G401.6 (cell line): ENCODE data around the gene NQO1.
A peak's percentile ranks its signal among the peaks of the same experiment; 100 is the strongest.

Experiments
- FAIRE-seq: peaks from 2 replicates; lab custom pipeline; 2012; peaks lifted over from hg19 to GRCh38; lab: Jason Lieb, UNC

NQO1 gene

DNA sequence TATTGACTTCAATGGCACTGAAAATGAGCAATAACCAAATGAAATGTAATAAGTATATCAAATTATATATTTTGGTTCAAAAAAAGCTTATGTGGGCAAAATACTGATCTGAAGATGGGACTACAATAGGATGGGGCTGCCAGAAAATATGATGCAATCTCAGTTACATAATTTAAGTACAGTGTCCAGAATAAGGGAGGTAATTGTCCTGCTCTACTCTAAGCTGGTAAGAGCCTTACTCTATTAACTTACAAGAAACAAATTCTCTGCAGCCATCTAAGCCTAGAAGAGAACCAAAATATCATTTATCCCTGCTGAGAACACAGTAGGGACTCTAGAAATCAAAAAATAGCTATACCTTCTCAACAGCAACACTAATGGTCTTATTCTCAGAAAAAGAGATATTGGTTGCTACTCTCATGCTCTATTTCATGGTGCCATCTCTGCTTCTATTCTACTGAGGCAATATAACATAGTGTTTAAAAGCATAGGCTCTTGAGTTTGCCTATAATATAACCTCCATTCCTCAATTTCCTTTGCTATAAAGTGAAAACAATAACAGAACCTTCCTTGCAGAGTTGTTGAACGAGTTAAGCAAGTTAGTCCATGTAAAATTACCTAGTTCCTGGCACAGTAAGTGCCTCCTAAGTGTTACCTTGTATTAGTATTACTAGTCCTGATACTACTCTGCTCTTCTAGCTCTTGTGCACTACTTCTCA, 19.9 kb downstream of the NQO1 start:
- no peak for FAIRE-seq

DNA sequence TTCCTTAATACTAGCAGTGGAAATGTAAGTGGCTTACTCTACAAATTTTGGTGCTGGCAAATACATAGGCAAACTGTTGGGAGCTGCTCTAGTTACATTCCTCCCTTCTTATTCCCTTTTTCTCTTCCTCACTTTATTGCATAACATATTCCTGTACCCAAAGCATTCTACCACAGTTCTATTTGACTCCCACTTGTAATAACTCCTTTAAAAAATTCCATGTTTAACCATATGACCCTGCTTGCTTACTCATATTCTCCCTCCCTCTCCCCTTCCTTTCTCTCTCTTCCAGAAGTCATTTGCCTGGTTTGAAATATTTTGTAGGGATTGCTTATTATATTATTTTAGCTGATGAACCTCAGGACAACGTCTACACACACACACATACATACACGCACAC, 22.7 kb downstream of the NQO1 start:
- FAIRE-seq = no peak

DNA sequence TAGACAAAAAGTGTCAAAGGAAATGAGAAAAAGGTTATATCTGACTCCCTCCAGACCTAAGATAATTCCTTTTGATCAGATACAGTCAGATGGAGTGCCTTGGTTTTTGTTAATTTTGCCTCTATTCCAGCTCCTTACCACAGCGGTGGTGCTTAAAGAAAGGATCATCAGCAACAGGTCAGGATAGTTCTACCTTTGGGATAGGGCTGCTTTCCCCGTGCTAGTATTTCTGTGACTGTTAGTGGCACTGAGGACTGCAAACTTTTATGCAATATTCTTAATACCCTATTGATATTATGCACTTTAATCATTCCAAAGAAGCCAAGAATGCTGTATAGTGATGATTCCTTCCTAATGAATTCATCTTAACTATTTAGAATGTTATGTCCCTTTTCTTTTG, 24.5 kb downstream of the NQO1 start:
- FAIRE-seq = peak; percentile 8

DNA sequence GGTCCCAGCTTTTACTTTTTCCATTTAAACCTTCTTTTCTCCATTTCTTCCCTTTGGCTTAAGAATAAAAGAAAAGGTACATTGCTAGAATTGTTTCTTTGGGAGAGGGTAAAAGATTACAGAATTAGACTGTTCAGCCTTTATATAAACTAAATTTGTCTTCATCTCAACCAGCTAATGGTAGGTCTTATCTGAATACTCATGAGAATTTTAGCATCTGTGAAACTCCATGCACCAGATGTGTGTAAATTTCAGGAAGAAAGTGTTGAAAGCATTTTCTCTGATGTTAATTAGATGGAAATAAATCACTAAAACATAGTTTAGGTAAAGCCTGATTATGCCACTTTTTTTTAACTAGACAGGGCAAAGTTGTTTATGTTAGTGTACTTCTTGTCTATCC, 24.9 kb downstream of the NQO1 start:
- FAIRE-seq = no peak

DNA sequence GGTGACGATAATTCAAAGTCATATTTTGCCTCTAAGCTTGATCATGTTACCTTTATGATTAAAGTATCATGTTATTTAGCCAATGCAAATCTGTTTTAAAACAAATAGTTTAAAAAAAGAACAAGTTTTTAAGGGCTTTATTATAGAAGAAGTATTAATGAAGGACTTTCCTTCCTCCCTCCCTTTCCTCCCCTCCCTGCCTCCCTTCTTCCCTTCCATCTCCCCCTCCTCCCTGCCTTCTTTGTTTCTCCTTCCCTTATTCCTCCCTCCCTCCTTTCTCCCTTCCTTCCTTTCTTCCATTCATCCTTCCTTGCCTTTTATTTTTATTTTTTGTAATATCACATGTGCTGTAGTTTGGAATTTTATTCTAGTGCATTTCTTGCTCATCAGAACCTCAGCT, 26.4 kb downstream of the NQO1 start:
- no peak for FAIRE-seq

DNA sequence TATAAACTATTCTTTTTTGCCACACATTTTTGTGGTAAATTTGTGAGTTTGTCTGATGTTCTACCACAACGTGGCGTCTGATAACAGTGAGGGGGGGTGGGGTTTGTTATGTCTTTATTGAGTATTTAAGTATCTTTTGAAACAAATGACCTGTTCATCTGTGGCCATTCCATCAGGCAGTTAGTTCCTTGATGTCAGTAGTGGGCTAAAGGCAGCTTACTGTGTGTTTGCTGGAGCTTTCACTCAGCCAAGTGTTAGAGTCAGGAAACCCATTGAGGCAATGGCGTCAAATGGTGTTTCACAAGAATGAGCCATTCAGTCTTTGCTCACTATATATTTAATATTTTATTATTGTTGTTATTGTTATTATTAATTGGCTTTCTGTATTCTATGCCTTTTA, 28.0 kb downstream of the NQO1 start:
- FAIRE-seq = no peak

DNA sequence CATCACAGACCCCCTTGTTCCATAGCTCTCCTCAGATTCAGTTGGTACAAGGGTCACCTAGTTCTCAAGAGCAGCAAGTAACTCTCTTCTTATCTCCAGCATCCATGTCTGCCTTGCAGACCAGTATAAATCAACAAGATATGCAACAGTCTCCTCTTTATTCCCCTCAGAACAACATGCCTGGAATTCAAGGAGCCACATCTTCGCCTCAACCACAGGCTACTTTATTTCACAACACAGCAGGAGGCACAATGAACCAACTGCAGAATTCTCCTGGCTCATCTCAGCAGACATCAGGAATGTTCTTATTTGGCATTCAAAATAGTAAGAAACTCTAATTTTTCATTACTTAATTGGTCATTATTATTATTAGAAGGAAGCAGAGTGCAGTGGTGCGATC, 32.4 kb downstream of the NQO1 start:
- FAIRE-seq = no peak

DNA sequence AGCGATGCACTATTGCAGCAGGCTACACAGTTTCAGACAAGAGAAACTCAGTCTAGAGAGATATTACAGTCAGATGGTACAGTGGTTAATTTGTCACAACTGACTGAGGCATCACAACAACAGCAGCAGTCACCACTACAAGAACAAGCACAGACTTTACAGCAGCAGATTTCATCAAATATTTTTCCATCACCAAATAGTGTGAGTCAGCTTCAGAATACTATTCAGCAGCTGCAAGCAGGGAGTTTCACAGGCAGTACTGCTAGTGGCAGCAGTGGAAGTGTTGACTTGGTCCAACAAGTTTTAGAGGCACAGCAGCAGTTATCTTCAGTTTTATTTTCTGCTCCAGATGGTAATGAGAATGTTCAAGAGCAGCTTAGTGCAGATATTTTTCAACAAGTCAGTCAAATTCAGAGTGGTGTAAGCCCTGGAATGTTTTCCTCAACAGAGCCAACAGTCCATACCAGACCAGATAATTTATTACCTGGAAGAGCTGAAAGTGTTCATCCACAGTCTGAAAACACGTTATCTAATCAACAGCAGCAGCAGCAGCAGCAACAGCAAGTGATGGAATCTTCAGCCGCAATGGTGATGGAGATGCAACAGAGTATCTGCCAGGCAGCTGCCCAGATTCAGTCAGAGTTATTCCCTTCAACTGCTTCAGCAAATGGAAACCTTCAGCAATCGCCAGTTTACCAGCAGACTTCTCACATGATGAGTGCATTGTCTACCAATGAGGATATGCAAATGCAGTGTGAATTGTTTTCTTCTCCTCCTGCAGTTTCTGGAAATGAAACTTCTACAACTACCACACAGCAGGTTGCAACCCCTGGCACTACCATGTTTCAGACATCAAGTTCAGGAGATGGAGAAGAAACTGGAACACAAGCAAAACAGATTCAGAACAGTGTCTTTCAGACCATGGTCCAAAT, 34.1 kb downstream of the NQO1 start:
- FAIRE-seq = no peak

DNA sequence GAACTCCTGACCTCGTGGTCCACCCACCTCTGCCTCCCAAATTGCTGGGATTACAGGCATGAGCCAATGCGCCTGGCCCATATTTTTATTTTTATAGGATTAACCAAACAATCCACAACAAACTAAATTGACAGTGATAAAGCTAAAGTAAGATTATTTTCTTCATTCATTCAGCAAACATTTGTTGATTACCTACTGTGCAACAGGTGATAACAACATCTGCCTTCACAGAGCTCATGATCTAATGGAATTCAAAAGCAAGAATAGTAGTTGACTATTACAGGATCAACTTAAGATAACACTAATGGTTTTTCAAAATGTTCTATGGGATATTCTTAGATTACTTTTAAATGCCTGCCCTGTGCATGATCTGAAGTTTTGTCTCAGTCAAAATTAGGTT, 37.8 kb downstream of the NQO1 start:
- no peak for FAIRE-seq

DNA sequence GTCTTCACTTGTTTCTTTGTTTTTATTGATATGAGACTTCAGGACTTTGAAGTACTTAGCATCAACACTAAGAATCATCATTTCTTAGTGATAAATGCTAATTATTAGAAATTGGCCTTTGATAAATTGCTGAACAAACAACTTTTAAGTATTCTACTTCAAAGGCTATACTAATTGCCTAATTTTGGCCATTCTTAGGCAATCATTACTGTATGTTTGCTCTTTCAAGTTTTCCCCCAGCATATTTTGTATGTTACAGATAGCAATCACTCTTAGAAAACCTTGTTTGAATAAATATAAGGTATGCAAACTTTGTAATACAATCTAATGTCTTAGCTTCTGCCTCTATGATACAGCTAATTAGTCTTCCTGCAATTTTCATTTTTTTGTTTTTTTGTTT, 46.0 kb downstream of the NQO1 start:
- no peak for FAIRE-seq

DNA sequence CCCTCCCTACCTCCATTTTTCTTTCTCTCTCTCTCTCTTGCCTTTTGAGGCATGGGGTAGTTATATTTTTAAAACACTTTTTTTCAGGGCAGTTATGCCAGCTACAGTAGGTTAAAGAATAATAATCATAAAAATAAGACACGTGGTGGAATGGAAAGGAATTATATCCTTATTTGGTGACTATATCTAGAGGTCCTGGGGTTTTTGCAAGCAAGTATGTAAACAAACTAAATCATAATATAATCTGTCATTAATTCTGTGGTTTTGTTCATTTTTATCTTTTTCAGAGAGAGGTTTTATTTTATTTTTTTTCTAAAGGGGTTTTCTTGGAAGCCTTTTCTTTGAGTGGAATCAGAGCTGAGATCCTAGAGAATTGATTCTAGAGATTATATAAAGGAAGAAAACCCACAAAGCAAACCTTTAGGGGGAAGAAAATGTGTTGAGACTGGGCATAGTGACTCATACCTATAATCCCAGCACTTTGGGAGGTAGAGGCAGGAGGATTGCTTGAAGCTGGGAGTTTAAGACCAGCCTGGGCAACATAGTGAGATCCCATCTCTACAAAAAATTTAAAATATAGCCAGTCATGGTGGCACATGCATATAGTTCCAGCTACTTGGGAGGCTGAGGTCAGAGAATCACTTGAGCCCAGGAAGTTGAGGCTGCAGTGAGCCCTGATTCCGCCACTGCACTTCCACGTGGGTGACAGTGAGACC, 53.2 kb downstream of the NQO1 start:
- FAIRE-seq = peak; percentile 15

DNA sequence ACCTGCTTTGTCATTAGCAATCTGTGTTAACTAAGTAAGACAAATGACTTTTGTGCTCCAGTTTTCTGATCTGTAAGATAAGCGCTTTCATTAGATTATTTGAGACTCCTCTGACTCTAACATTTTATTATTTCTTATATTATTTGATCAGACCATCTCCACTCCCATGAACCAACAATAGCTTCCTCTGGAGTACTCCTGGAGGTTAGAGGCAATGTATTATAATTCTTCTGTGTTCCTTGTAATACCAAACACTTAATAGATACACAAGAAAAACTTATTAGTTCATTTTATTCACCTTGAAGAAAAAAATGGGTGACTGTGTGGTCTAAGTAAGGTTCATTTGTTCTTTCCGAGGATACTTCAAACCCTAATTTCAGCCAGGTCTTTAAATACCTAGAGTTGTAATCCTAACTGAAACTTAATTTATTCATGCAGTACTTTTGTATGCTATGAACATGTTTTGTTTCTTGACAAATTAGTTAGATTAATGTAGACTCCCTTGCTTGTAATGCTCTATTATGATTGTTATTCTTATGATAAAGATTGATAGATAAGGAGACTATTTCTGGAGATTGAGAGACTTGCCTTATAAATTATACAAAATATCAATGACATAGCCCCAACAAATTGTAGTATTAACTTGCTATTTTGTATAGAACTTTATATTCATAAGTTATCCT, 53.9 kb downstream of the NQO1 start:
- peak; percentile 63 for FAIRE-seq

DNA sequence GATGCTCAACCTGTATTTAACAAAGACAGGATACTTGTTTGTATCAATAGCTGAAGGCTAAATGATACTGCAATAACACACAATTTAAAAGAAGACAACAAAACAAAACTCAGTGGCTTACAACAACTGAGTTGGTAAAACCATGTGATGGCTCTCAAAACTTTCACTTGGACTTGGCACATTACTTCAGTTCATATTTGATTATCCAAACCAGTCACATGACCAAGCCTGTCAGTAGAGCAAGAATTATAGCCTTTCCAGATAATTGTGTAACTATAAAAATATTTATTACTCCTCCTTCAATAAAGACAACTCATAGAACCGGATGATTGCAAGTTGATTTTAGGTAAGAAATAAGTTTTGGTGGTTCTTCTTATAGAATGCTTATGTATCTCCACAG, 56.8 kb downstream of the NQO1 start:
- no peak for FAIRE-seq

DNA sequence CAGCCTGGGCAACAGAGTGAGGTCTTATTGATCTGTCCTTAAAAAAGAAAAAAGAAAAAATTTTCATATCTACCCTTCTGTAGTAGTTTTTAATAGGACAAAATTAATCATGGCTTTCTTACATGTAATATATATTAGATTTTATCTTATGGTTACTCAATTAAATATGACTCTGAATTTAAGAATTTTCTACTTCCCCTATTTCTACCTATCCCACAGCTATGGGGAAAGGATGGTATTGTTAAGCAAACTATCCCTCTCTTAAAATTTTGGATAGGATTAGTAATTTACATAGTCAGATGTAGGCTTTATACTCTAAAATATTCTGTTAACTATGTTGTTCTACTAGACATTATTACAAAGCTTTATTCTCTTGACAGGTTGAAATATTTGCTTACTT, 62.5 kb downstream of the NQO1 start:
- no peak for FAIRE-seq

DNA sequence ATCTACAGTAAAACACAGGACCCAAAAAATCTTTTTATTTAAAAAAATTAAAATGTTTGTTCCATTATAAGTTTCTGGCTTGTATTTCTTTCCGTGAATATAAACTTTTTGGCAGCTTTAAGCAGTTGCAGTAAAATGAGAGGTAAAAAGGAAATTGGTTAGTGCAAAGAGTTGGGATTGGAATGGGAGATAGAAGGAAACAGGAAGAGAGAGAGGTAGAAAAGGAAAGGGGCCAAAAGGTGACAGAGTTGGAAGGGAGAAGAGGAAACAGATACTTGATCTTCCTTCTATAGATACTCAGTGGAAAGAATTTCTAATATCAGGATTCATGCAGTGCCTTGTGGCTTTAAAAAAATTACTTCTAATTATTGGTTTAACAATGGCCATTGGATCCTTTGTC, 63.5 kb downstream of the NQO1 start:
- no peak for FAIRE-seq

DNA sequence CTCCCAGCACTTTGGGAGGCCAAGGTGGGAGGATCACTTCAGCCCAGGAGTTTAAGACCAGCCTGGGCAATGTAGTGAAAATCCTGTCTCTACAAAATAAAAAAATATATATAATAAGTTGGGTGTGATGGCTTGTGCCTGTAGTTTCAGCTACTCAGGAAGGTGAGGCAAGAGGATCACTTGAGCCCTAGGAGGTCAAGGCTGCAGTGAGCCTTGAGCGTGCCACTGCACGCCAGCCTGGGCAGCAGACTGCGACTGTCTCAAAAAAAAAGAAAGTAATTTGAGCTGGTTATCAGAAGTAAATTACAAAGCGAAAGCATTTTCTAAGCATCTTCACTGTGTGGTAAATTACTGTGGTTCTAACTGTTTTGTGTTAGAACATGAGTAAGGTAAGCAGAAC, 66.2 kb downstream of the NQO1 start:
- no peak for FAIRE-seq
